Gastrocnemius medialis (tissue), 4 donors: ENCODE measurements around the gene DYRK1B. TPM values are rescaled to one million over a fixed set of nuclear protein-coding genes. Genes with fewer than 3 reads are reported as not detected.

Experiments used
- ATAC-seq, 2 donors: fragments of 150-250 bp; one replicate each; pipeline ENCODE4 v1.9.1; 2016
- DNase-seq, 2 donors: peaks; one replicate each; pipeline ENCODE4 v3.0.0-alpha.2; 2019
- H3K27ac ChIP-seq, 4 donors: fragments of 200-600 bp; sonication (generic); 1 replicate in 1 of 4; 2 replicates in 3 of 4; pipeline ENCODE4 v1.5.1; 2016 to 2018; ENCODE audit warnings: mild to moderate bottlenecking in 2 of 4, moderate library complexity in 1 of 4
- H3K27me3 ChIP-seq, 3 donors: fragments of 200-600 bp; sonication (generic) in 2 of 3; 1 replicate in 1 of 3; 2 replicates in 2 of 3; pipeline versions ENCODE4 v1.5.1 to v1.6.0; 2016 to 2019; ENCODE audit warnings: mild to moderate bottlenecking in 1 of 3, moderate library complexity in 1 of 3
- H3K36me3 ChIP-seq, 2 donors: fragments of 200-600 bp; sonication (generic) in 1 of 2; one replicate each; pipeline ENCODE4 v1.5.1; 2017 to 2018
- H3K4me1 ChIP-seq, 2 donors: fragments of 200-600 bp; sonication (generic) in 1 of 2; one replicate each; pipeline ENCODE4 v1.5.1; 2016 to 2017; ENCODE audit warnings: mild to moderate bottlenecking in 2 of 2
- H3K4me3 ChIP-seq, 4 donors: fragments of 200-600 bp; sonication (generic) in 3 of 4; 1 replicate in 1 of 4; 2 replicates in 3 of 4; pipeline ENCODE4 v1.5.1; 2016 to 2019; ENCODE audit warnings: mild to moderate bottlenecking in 2 of 4
- H3K9me3 ChIP-seq, 3 donors: fragments of 200-600 bp; sonication (generic) in 2 of 3; 1 replicate in 1 of 3; 2 replicates in 2 of 3; pipeline ENCODE4 v1.5.1; 2016 to 2019
- POLR2A ChIP-seq, 2 donors: fragments of 450-650 bp; IDR thresholded peaks; one replicate each; pipeline ENCODE4 v1.6.1; 2017; ENCODE audit warnings: antibody characterized with exemption in 2 of 2, mild to moderate bottlenecking in 2 of 2, moderate library complexity in 2 of 2
- in situ Hi-C, 4 donors: fragments of 200-750 bp; cut with MboI; loops; one replicate each; pipeline versions ENCODE4 v1.15.0 to v1.8.0; 2017; ENCODE audit warnings: low sequenced_read_pairs in 4 of 4
- intact Hi-C: fragments of 100-400 bp; cut with DNase I; formaldehyde crosslinking; loops from one replicate; pipeline ENCODE4 v1.15.1; 2023; ENCODE audit warnings: low total_unique reads
- total RNA-seq, 4 donors: library from RNA; depleted of rRNA; stranded (reverse); fragments of >200 nt; gene quantifications; one replicate each; pipeline versions ENCODE4 v1.1.0 to v1.2.3, GENCODE V29; 2016
- TF ChIP-seq, protein P1 (sequence below), 5 experiments: fragments of 450-650 bp in 3 of 5; fragments of 200-600 bp in 2 of 5; sonication (generic) in 2 of 5; IDR thresholded peaks in 4 of 5; conservative IDR thresholded peaks in 1 of 5; 1 replicate in 4 of 5; 2 replicates in 1 of 5; pipeline ENCODE4 v1.5.1; 2016 to 2019; ENCODE audit warnings: antibody characterized with exemption in 5 of 5, mild to moderate bottlenecking in 3 of 5, moderate library complexity in 3 of 5

The DYRK1B gene
- total RNA-seq, 4 donors from 2014 or later: 39.6 to 68.7 (median 61.8) TPM

DNA sequence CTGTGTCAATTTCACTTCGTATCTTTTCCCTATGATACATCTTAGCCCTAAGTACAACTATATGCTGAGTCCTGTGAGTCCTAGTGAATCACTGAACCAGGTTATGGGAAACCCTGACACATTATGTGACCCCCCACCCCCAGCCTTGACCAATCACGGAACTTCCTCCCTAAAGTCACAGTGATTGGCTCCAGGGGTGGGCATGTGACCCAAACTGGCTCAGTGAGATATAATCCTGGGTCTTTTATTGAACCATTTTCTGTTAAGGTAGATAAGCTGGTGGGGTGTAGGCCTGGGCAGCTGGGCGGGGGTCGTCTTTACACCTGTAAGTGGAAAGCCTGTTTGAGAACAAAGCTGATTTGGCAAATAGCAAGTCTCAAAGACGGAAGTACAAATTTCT lies 32.0 kb upstream of the DYRK1B start:
- H3K4me3 ChIP-seq: no peak overlapping the region
- H3K36me3 ChIP-seq: no peaks in the 10 kb centered on the region
- TF ChIP-seq, protein P1, sequence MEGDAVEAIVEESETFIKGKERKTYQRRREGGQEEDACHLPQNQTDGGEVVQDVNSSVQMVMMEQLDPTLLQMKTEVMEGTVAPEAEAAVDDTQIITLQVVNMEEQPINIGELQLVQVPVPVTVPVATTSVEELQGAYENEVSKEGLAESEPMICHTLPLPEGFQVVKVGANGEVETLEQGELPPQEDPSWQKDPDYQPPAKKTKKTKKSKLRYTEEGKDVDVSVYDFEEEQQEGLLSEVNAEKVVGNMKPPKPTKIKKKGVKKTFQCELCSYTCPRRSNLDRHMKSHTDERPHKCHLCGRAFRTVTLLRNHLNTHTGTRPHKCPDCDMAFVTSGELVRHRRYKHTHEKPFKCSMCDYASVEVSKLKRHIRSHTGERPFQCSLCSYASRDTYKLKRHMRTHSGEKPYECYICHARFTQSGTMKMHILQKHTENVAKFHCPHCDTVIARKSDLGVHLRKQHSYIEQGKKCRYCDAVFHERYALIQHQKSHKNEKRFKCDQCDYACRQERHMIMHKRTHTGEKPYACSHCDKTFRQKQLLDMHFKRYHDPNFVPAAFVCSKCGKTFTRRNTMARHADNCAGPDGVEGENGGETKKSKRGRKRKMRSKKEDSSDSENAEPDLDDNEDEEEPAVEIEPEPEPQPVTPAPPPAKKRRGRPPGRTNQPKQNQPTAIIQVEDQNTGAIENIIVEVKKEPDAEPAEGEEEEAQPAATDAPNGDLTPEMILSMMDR (IDR thresholded peaks at IDR 0.05 in 4 of 5, conservative IDR thresholded peaks at IDR 0.05 in 1 of 5): no peak
- no peak for TF ChIP-seq POLR2A (IDR thresholded peaks at IDR 0.05)
- H3K9me3 ChIP-seq: no peaks in the 10 kb centered on the region
- no peaks in the 10 kb centered on the region for H3K4me1 ChIP-seq
- no peak for DNase-seq
- no peak for ATAC-seq
- intact Hi-C loops: no loop called here
- H3K27ac ChIP-seq: no peak overlapping the region
- in situ Hi-C loops: no loop called here
- H3K27me3 ChIP-seq: no peaks in the 10 kb centered on the region

DNA sequence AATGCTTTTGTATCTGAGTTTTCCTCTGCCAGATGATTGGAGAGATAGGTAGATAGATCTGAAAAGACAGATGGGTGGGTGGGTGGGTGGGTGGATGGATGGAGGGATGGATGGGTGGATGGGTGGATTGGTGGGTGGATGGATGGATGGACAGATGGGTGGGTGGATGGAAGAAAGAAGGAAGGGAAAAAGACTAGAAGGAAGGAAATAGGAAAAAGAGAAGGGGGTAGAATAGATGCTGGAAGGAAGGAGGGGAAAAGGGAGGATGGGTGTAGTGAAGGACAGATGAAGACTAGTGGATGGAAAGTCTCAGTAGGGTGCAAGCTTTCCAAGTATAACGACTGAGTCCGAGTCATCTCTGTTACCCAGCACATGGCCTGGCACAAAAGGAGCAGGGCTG lies 31.2 kb upstream of the DYRK1B start:
- H3K27ac ChIP-seq: no peak overlapping the region
- no peaks in the 10 kb centered on the region for H3K9me3 ChIP-seq
- DNase-seq (no peak), ATAC-seq (no peak)
- H3K36me3 ChIP-seq: no peaks in the 10 kb centered on the region
- no peaks in the 10 kb centered on the region for H3K4me1 ChIP-seq
- no peak overlapping the region for H3K4me3 ChIP-seq
- in situ Hi-C loops (no loop called here), intact Hi-C loops (no loop called here)
- TF ChIP-seq, protein P1 (IDR thresholded peaks at IDR 0.05 in 4 of 5, conservative IDR thresholded peaks at IDR 0.05 in 1 of 5): no peak
- no peak for TF ChIP-seq POLR2A (IDR thresholded peaks at IDR 0.05)
- no peaks in the 10 kb centered on the region for H3K27me3 ChIP-seq

DNA sequence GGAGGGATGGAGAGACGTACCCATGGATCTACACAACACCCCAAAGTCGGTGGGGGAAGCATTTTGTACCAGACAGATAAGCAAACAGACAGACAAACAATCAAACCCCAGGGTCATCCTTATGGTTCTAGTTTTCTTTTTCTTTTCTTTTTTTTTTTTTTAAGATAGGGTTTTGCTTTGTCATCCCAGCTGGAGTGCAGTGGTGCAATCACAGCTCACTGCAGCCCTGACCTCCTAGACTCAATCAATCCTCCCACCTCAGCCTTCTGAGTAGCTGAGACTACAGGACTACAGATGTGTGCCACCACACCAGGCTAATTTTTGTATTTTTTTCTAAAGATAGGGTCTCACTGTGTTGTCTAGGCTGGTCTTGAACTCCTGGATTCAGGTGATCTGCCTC lies 30.2 kb upstream of the DYRK1B start:
- Histone ChIP-seq H3K36me3 (no peaks in the 10 kb centered on the region), H3K27ac (no peak overlapping the region), H3K4me3 (no peak overlapping the region), H3K4me1 (no peaks in the 10 kb centered on the region), H3K27me3 (no peaks in the 10 kb centered on the region), H3K9me3 (no peaks in the 10 kb centered on the region)
- intact Hi-C loops: no loop called here
- in situ Hi-C loops: no loop called here
- ATAC-seq (no peak), DNase-seq (no peak)
- no peak for TF ChIP-seq POLR2A (IDR thresholded peaks at IDR 0.05)
- TF ChIP-seq, protein P1 (IDR thresholded peaks at IDR 0.05 in 4 of 5, conservative IDR thresholded peaks at IDR 0.05 in 1 of 5): no peak

DNA sequence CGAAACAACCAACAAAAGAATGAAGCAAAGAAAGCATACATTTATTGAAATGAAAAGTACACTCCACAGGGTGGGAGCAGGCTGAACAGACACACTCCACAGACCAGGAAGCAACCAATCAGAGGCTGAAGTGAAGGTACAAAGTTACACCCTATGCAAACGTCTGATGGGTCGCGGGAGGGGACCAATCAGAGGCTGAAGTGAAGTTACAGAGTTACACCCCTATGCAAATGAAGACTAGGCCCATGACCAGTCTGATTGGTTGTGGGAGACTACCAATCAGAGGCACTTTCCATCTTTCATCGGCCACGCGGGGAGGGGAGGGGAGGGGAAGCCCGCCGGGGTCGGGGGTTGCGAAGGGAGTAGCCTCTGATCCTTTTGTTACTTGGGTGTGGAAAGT lies 24.6 kb upstream of the DYRK1B start:
- no peak for ATAC-seq
- intact Hi-C loops: no loop called here

DNA sequence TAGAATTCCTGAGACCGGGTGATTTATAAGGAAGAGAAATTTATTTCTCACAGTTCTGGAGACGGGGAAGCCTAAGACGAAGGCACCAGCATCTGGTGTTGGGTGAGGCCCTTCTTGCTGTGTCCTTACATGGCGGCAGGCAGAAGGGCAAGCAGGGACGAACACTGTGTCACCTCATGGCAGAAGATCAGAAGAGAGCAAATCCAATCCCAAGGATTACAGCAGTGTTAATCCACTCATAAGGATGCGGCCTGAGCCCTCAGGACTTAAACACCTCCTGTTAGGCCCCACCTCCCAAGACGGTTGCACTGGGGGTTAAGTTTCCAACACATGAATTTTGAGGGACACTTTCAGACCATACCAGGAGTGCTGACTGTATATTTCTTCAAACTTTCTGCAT lies 18.9 kb upstream of the DYRK1B start:
- Histone ChIP-seq H3K4me1 (no peaks in the 10 kb centered on the region), H3K9me3 (no peaks in the 10 kb centered on the region), H3K27ac (no peak overlapping the region), H3K4me3 (no peak overlapping the region), H3K36me3 (no peaks in the 10 kb centered on the region), H3K27me3 (no peaks in the 10 kb centered on the region)
- DNase-seq (no peak), ATAC-seq (no peak)
- intact Hi-C loops: no loop called here
- in situ Hi-C loops: no loop called here
- TF ChIP-seq POLR2A (IDR thresholded peaks at IDR 0.05): no peak
- TF ChIP-seq, protein P1 (IDR thresholded peaks at IDR 0.05 in 4 of 5, conservative IDR thresholded peaks at IDR 0.05 in 1 of 5): no peak

More for the DNA sequence above, 24.6 kb upstream of the DYRK1B start:
- in situ Hi-C loops: no loop called here
- H3K27me3 ChIP-seq: peaks cover 0 to 3% (median 0%) of the 10 kb centered on the region in 3 donors
- no peaks in the 10 kb centered on the region for H3K9me3 ChIP-seq
- no peaks in the 10 kb centered on the region for H3K4me1 ChIP-seq
- H3K27ac ChIP-seq: no peak overlapping the region
- DNase-seq: no peak
- TF ChIP-seq, protein P1 (IDR thresholded peaks at IDR 0.05 in 4 of 5, conservative IDR thresholded peaks at IDR 0.05 in 1 of 5): no peak
- TF ChIP-seq POLR2A (IDR thresholded peaks at IDR 0.05): no peak
- H3K36me3 ChIP-seq: no peaks in the 10 kb centered on the region
- no peak overlapping the region for H3K4me3 ChIP-seq
